Amniotic epithelial cell (primary cell): ENCODE measurements around the gene RABL2B.

ENCODE experiments used
- DNase-seq: peaks from one replicate; pipeline ENCODE4 v3.0.0-alpha.2; 2010; ENCODE audit warnings: low read depth

The RABL2B gene

DNA sequence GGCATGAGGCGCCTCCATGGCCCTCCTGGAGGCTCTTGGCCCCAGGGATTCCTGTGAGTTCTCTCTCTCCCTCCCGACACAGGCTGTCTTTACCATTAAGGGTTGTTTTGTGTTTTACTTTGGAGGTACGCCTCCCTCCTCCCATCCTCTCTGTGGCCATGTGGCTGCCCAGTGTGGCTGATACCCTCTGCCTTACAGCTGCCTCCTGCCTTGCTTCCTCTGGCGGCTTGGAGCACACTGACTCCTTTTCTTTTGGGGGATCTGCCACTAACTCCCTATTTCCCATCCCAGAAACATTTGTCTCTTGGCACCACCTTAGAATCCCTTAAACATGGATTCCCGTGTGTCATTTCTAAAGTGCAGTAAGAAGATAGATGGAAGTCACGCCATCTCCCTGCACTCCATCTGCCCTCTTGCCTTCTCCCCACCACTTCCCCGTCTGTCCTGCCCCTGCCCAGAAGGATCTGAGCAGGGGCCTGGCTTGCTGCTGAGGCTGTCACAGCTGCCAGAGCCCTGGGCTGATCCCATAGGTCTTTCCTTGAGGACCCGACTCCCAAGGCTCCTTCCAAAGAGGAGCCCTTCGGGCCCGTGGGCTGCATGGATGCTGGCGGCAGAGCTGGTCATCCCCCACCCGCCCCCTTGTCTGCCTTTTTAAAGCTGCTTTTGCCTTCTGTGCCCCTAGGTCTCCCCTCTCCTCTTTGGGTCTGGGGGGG, 60.6 kb downstream of the RABL2B start:
- no peak for DNase-seq

- no peak for DNase-seq
Observed at GRCh38 chr22:50722048-50722701, 61.3 kb downstream of the RABL2B start.

DNA sequence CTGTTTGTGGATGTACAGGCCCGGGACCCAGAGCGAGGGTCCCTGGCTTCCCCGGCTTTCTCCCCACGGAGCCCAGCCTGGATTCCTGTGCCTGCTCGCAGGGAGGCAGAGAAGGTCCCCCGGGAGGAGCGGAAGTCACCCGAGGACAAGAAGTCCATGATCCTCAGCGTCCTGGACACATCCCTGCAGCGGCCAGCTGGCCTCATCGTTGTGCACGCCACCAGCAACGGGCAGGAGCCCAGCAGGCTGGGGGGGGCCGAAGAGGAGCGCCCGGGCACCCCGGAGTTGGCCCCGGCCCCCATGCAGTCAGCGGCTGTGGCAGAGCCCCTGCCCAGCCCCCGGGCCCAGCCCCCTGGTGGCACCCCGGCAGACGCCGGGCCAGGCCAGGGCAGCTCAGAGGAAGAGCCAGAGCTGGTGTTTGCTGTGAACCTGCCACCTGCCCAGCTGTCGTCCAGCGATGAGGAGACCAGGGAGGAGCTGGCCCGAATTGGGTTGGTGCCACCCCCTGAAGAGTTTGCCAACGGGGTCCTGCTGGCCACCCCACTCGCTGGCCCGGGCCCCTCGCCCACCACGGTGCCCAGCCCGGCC, 62.1 kb downstream of the RABL2B start:
- no peak for DNase-seq

GRCh38 chr22:50720301-50721256, 62.9 kb downstream of the RABL2B start:
- DNase-seq, result no peak

GRCh38 chr22:50719814-50720300, 63.6 kb downstream of the RABL2B start:
- no peak for DNase-seq

GRCh38 chr22:50718352-50718709, 65.1 kb downstream of the RABL2B start:
- DNase-seq, result no peak

GRCh38 chr22:50717709-50718351, 65.6 kb downstream of the RABL2B start:
- DNase-seq, result no peak
